Lung (tissue), 13 donors: Measurements from ENCODE around the gene SOS2. TPM values are rescaled to one million over a fixed set of nuclear protein-coding genes. Genes with fewer than 3 reads are reported as not detected.

ENCODE experiments used
- ATAC-seq: fragments of 200-7000 bp; cut with Tn5 transposase; one replicate; pipeline ENCODE4 v1.9.1; 2020; ENCODE audit warnings: moderate number of reproducible peaks; ENCODE audit not compliant: insufficient read depth, low FRiP score
- DNase-seq, 3 donors: peaks; one replicate each; pipeline ENCODE4 v3.0.0-alpha.2; 2013 to 2017
- H3K27ac ChIP-seq, 2 donors: one replicate each; pipeline ENCODE4 v1.5.1; 2013; ENCODE audit warnings: mild to moderate bottlenecking in 2 of 2, moderate library complexity in 2 of 2, control low read depth in 1 of 2, inconsistent platforms in 1 of 2, low read depth in 1 of 2, low read length in 1 of 2
- H3K27me3 ChIP-seq, 3 donors: one replicate each; pipeline ENCODE4 v1.5.1; 2013; ENCODE audit warnings: low read length in 2 of 3; ENCODE audit not compliant: control insufficient read depth in 3 of 3, insufficient read depth in 3 of 3
- H3K36me3 ChIP-seq, 4 donors: one replicate each; pipeline ENCODE4 v1.5.1; 2013; ENCODE audit warnings: low read length in 4 of 4, mild to moderate bottlenecking in 1 of 4, moderate library complexity in 1 of 4; ENCODE audit not compliant: control insufficient read depth in 4 of 4, insufficient read depth in 4 of 4
- H3K4me1 ChIP-seq, 5 donors: one replicate each; pipeline ENCODE4 v1.5.1; 2013; ENCODE audit warnings: low read length in 5 of 5, mild to moderate bottlenecking in 2 of 5, moderate library complexity in 1 of 5; ENCODE audit not compliant: control insufficient read depth in 5 of 5, insufficient read depth in 5 of 5
- H3K4me3 ChIP-seq: one replicate; pipeline ENCODE4 v1.5.1; 2013; ENCODE audit warnings: mild to moderate bottlenecking, control low read depth, moderate library complexity
- H3K9ac ChIP-seq, 2 donors: one replicate each; pipeline ENCODE4 v1.5.1; 2013; ENCODE audit warnings: low read length in 2 of 2, control low read depth in 1 of 2; ENCODE audit not compliant: insufficient read depth in 1 of 2
- H3K9me3 ChIP-seq, 4 donors: one replicate each; pipeline ENCODE4 v1.5.1; 2013; ENCODE audit warnings: low read length in 3 of 4, mild to moderate bottlenecking in 1 of 4, moderate library complexity in 1 of 4; ENCODE audit not compliant: control insufficient read depth in 4 of 4, insufficient read depth in 3 of 4
- CTCF ChIP-seq: IDR thresholded peaks from 2 replicates; pipeline ENCODE4 v1.5.1; 2012; ENCODE audit warnings: mild to moderate bottlenecking; ENCODE audit errors: control extremely low read depth, extremely low read depth
- WGBS, 2 donors: extraction: QIAGEN DNeasy Blood & Tissue Kit; methylation state at CpG; one replicate each; pipeline ENCODE4 v1.1.7; 2013; 5-methylcytosine and 5-hydroxymethylcytosine counted together
- polyA plus RNA-seq, 2 donors: library from polyadenylated mRNA; stranded (reverse); fragments of 200-250 nt; gene quantifications; one replicate each; pipeline ENCODE4 v1.2.1, GENCODE V29; 2013
- small RNA-seq: library from RNA; depleted of rRNA; stranded (forward); fragments of <200 nt; gene quantifications from one replicate; pipeline ENCODE3, GENCODE V24; 2014; ENCODE audit warnings: low replicate concordance
- total RNA-seq, 2 donors: library from RNA; depleted of rRNA in 1 of 2; stranded (reverse); fragments of >200 nt in 1 of 2; gene quantifications; one replicate each; pipeline ENCODE4 v1.2.1, GENCODE V29; 2014 to 2021
- donor health status: control.
- donor health status: control.
- donor health status: Bipolar disorder and iron deficiency.
- donor health status: healthy.
- donor health status: DM: yes; HTN: yes; CAD: no.

SOS2 gene
- total and polyA plus RNA-seq, 4 donors = 6.8 to 57.1 (median 19.1) TPM

GRCh38 chr14:50068496-50068895 lies 162.9 kb downstream of the SOS2 start:
- Histone ChIP-seq H3K4me3 (no peak overlapping the region), H3K9ac (no peak overlapping the region), H3K4me1 (no peaks in the 10 kb centered on the region), H3K36me3 (no peaks in the 10 kb centered on the region), H3K9me3 (no peaks in the 10 kb centered on the region), H3K27me3 (no peaks in the 10 kb centered on the region), H3K27ac (no peak overlapping the region)
- DNase-seq (no peak), ATAC-seq (no peak)
- TF ChIP-seq CTCF = no peak
- 97 to 98% methylated on average over 7 of the region's 7 CpGs for WGBS, 2 donors

- ATAC-seq (no peak), DNase-seq (no peak)
- 90 to 91% methylated on average over 8 of the region's 8 CpGs for WGBS, 2 donors
- Histone ChIP-seq H3K9me3 (no peaks in the 10 kb centered on the region), H3K4me3 (no peak overlapping the region), H3K4me1 (no peaks in the 10 kb centered on the region), H3K36me3 (no peaks in the 10 kb centered on the region), H3K27me3 (no peaks in the 10 kb centered on the region), H3K27ac (no peak overlapping the region), H3K9ac (no peak overlapping the region)
- no peak for TF ChIP-seq CTCF
Observed at GRCh38 chr14:50067723-50068495, 163.5 kb downstream of the SOS2 start.

Small RNA genes lying within 50 kb of the gene (small RNA-seq; reads per million reads assigned to genes)
- not detected for gene RF00019

Other genes with a start within 250 kb of the SOS2 start
- 1 to 10 TPM; 7.0 to 8.3 TPM for gene VCPKMT, start 115.0 kb downstream of the SOS2 start, total RNA-seq
- gene VCPKMT, start 115.0 kb downstream of the SOS2 start, polyA plus RNA-seq = 10 to 100 TPM in 1 of 2 donors, 1 to 10 TPM in 1; 5.9 to 17.6 TPM
- gene L2HGDH, start 80.7 kb upstream of the SOS2 start, total RNA-seq = 1 to 10 TPM; 4.6 to 7.0 TPM
- 1 to 10 TPM; 1.5 to 2.9 TPM for gene L2HGDH, start 80.7 kb upstream of the SOS2 start, polyA plus RNA-seq
- gene DMAC2L, start 80.7 kb upstream of the SOS2 start, total RNA-seq = 10 to 100 TPM in 1 of 2 donors, 1 to 10 TPM in 1; 9.9 to 19.0 TPM
- 10 to 100 TPM; 16.9 to 21.7 TPM for gene DMAC2L, start 80.7 kb upstream of the SOS2 start, polyA plus RNA-seq
- 10 to 100 TPM; 26.6 to 28.2 TPM for gene CDKL1, start 165.3 kb upstream of the SOS2 start, total RNA-seq
- gene CDKL1, start 165.3 kb upstream of the SOS2 start, polyA plus RNA-seq = 1 to 10 TPM; 3.8 to 6.0 TPM